Measurements from ENCODE around the gene PCYT1B. TPM values are rescaled to one million over a fixed set of nuclear protein-coding genes. Genes with fewer than 3 reads are reported as not detected.

PCYT1B gene
- total RNA-seq, 6 donors from 2014 or later, result 0.43 to 2.2 (median 0.79) TPM

DNA sequence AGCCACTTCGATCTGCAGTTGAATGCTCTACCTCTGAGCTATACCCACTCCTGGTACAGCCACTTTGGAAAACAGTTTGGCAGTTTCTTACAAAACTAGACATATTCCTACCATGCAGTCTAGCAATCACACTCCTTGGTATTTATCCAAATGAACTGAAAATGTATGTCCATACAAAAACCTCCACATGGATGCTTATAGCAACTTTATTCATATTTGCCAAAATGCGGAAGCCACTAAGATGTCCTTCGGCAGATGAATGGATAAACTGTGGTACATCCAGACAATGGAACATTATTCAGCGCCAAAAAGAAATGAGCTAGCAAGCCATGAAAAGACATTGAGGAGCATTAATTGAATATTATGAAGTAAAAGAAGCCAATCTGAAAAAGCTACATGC, 45.3 kb downstream of the PCYT1B start:
- DNase-seq (no peak), ATAC-seq (ENCODE audit: low FRiP score in 2 of 2) (no peak)
- H3K9me3 ChIP-seq, result no peaks in the 10 kb centered on the region
- H3K27ac ChIP-seq, result no peak overlapping the region
- no peak overlapping the region for H3K4me3 ChIP-seq
- H3K36me3 ChIP-seq, result no peaks in the 10 kb centered on the region
- H3K27me3 ChIP-seq, result no peaks in the 10 kb centered on the region
- TF ChIP-seq POLR2A (IDR thresholded peaks at IDR 0.05) (no peak), POLR2AphosphoS5 (IDR thresholded peaks at IDR 0.05) (no peak)
- 72 to 88% methylated on average over 4 of the region's 4 CpGs for WGBS, 2 donors
- no peaks in the 10 kb centered on the region for H3K4me1 ChIP-seq

DNA sequence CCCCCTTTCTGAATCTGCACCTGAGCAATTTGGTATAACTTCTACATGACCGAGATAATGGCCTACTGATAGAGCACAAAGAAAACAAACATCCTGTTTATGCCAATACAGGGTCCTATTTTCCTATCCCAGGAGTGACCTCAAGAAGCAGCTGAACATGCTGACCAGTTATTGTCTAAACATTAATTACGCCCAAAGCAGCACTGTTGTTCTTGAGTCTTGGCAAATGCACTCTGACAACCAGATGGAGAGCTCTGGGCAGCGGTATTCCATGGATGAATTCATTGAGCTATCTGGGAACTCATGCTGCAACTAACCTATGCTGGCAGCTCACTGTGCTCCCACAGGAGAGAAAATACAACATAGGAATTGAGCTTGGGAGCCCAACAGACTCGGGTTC, 52.6 kb downstream of the PCYT1B start:
- H3K4me1 ChIP-seq, result no peaks in the 10 kb centered on the region
- TF ChIP-seq EP300 (IDR thresholded peaks at IDR 0.05) (no peak), POLR2AphosphoS5 (IDR thresholded peaks at IDR 0.05) (no peak), POLR2A (IDR thresholded peaks at IDR 0.05) (no peak)
- TF ChIP-seq, protein P1, sequence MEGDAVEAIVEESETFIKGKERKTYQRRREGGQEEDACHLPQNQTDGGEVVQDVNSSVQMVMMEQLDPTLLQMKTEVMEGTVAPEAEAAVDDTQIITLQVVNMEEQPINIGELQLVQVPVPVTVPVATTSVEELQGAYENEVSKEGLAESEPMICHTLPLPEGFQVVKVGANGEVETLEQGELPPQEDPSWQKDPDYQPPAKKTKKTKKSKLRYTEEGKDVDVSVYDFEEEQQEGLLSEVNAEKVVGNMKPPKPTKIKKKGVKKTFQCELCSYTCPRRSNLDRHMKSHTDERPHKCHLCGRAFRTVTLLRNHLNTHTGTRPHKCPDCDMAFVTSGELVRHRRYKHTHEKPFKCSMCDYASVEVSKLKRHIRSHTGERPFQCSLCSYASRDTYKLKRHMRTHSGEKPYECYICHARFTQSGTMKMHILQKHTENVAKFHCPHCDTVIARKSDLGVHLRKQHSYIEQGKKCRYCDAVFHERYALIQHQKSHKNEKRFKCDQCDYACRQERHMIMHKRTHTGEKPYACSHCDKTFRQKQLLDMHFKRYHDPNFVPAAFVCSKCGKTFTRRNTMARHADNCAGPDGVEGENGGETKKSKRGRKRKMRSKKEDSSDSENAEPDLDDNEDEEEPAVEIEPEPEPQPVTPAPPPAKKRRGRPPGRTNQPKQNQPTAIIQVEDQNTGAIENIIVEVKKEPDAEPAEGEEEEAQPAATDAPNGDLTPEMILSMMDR (IDR thresholded peaks at IDR 0.05), result no peak
- DNase-seq (no peak), ATAC-seq (ENCODE audit: low FRiP score in 2 of 2) (no peak)
- no peak overlapping the region for H3K4me3 ChIP-seq
- no peaks in the 10 kb centered on the region for H3K9me3 ChIP-seq
- 72 to 73% methylated on average over 3 to 4 of the region's 4 CpGs for WGBS, 2 donors
- H3K27me3 ChIP-seq, result no peaks in the 10 kb centered on the region
- H3K27ac ChIP-seq, result no peak overlapping the region
- H3K36me3 ChIP-seq, result no peaks in the 10 kb centered on the region

DNA sequence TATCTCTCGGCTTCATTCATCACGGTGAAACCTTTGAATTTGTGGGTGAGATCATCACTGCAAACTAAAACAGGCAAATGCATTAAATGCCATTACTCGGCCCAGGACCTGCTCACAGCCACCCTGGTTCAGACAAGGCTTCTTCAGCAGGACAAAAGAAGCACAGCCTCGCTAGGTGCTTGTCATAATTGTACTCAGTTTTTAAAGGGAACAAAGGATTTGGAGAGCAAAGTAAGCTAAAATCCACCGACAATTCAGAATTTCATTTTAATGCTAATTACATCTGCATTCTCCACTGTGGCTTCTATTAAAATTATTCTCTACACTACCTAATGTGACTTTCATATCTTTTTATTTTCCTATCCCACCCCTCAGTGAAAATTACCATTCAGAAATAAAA, 57.0 kb downstream of the PCYT1B start:
- ATAC-seq (ENCODE audit: low FRiP score in 2 of 2), result no peak
- DNase-seq, result no peak
- H3K4me3 ChIP-seq, result no peak overlapping the region
- no peaks in the 10 kb centered on the region for H3K9me3 ChIP-seq
- H3K4me1 ChIP-seq, result no peaks in the 10 kb centered on the region
- H3K27me3 ChIP-seq, result no peaks in the 10 kb centered on the region
- no peak for TF ChIP-seq POLR2AphosphoS5 (IDR thresholded peaks at IDR 0.05)
- H3K36me3 ChIP-seq, result no peaks in the 10 kb centered on the region
- WGBS, 2 donors, result 83% methylated on average over 3 to 5 of the region's 5 CpGs
- no peak overlapping the region for H3K27ac ChIP-seq

DNA sequence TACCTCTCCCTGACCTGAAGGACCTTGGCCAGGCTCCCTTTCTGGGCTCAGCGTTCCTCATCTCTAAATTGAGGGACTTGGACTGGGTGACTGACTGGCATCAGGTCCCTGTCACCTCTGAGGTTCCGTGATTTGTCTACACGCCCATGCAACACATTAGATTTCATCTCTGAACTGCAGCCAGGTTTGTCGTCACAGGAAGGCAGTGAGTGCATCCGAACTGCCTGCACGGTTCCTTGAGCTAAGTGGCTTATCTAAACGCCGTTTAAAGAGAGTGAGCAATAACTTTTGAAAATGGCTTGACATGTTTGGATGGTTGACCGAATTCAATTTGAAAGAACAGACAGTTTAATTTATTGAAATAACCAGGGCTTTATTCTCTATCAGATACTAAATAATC, 70.1 kb downstream of the PCYT1B start:
- no peak overlapping the region for H3K4me3 ChIP-seq
- no peaks in the 10 kb centered on the region for H3K27me3 ChIP-seq
- no peaks in the 10 kb centered on the region for H3K9me3 ChIP-seq
- no peak overlapping the region for H3K27ac ChIP-seq
- no peaks in the 10 kb centered on the region for H3K4me1 ChIP-seq
- DNase-seq, result no peak
- H3K36me3 ChIP-seq, result no peaks in the 10 kb centered on the region
- TF ChIP-seq POLR2AphosphoS5 (IDR thresholded peaks at IDR 0.05), result no peak
- TF ChIP-seq, protein P1 (IDR thresholded peaks at IDR 0.05), result no peak
- TF ChIP-seq POLR2A (IDR thresholded peaks at IDR 0.05), result no peak
- TF ChIP-seq EP300 (IDR thresholded peaks at IDR 0.05), result no peak
- 81 to 88% methylated on average over 8 to 9 of the region's 9 CpGs for WGBS, 2 donors
- no peak for ATAC-seq (ENCODE audit: low FRiP score in 2 of 2)

DNA sequence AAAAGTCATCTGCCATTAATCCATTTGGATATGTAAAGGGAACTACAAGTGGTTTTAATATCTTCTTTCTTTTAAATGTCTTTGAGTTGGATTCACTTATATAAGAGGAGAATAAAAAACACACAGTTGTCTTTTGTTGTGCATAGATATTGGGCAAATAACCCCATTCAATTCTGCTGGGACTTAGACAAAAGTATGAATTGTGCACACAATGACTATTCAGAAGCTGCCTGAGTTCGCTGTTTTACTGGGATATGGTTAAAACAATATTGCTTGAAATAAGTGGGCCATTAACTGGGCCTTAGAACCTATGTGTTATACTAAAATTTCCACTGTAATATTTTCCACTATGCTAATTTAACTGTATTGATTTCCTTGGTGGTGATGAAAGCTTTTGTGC, 71.7 kb downstream of the PCYT1B start:
- Histone ChIP-seq H3K27ac (no peak overlapping the region), H3K4me1 (no peaks in the 10 kb centered on the region), H3K36me3 (no peaks in the 10 kb centered on the region), H3K27me3 (no peaks in the 10 kb centered on the region), H3K4me3 (no peak overlapping the region), H3K9me3 (no peaks in the 10 kb centered on the region)
- ATAC-seq (ENCODE audit: low FRiP score in 2 of 2) (no peak), DNase-seq (no peak)
- 71 to 87% methylated on average over 1 of the region's 1 CpG for WGBS, 2 donors
- TF ChIP-seq, protein P1 (IDR thresholded peaks at IDR 0.05), result no peak
- TF ChIP-seq POLR2AphosphoS5 (IDR thresholded peaks at IDR 0.05) (no peak), POLR2A (IDR thresholded peaks at IDR 0.05) (no peak), EP300 (IDR thresholded peaks at IDR 0.05) (no peak)

DNA sequence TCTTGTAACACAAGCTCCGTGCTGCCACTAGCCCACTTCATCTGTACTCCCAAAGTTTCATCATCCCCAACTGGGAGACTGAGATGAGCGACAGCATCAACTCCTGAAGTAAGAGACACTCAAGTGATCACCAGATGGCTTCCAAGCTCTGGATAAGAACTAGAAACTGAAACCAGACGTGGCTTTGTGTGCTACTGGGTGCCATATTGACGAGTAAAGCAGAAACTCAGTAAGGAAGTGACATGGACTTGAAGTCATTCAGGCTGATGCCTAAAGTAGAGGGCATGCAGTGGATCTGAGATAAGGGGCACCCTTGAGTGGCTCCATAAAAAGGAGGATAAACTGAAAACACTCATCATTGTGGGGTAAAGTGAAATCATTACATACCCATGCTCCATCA, 72.4 kb downstream of the PCYT1B start:
- DNase-seq (no peak), ATAC-seq (ENCODE audit: low FRiP score in 2 of 2) (no peak)

More for the DNA sequence above, 72.4 kb downstream of the PCYT1B start:
- H3K27ac ChIP-seq, result no peak overlapping the region
- H3K36me3 ChIP-seq, result no peaks in the 10 kb centered on the region
- TF ChIP-seq, protein P1 (IDR thresholded peaks at IDR 0.05), result no peak
- TF ChIP-seq POLR2A (IDR thresholded peaks at IDR 0.05) (no peak), POLR2AphosphoS5 (IDR thresholded peaks at IDR 0.05) (no peak), EP300 (IDR thresholded peaks at IDR 0.05) (no peak)
- no peaks in the 10 kb centered on the region for H3K9me3 ChIP-seq
- H3K27me3 ChIP-seq, result no peaks in the 10 kb centered on the region
- WGBS, 2 donors, result 69 to 81% methylated on average over 2 to 4 of the region's 4 CpGs
- no peaks in the 10 kb centered on the region for H3K4me1 ChIP-seq
- H3K4me3 ChIP-seq, result no peak overlapping the region
